Activated naive CD8-positive, alpha-beta T cell treated with anti-CD3 and anti-CD28 coated beads for 36 hours (primary cell): ENCODE data around the gene KCNIP2. TPM values are rescaled to one million over a fixed set of nuclear protein-coding genes. Genes with fewer than 3 reads are reported as not detected.

ENCODE experiments used
- DNase-seq: peaks from one replicate; pipeline ENCODE4 v3.0.0; 2021
- H3K27ac Mint-ChIP-seq: one replicate; pipeline ENCODE4 v1.8.0; 2022; ENCODE audit warnings: mild to moderate bottlenecking, moderate library complexity, mixed read lengths
- H3K27me3 Mint-ChIP-seq: one replicate; pipeline ENCODE4 v1.8.0; 2022; ENCODE audit warnings: mild to moderate bottlenecking, mixed read lengths
- H3K36me3 Mint-ChIP-seq: one replicate; pipeline ENCODE4 v1.8.0; 2021; ENCODE audit warnings: mild to moderate bottlenecking, mixed read lengths
- H3K4me1 Mint-ChIP-seq: one replicate; pipeline ENCODE4 v1.8.0; 2021; ENCODE audit warnings: mixed read lengths
- H3K4me3 Mint-ChIP-seq: one replicate; pipeline ENCODE4 v1.8.0; 2022; ENCODE audit warnings: mild to moderate bottlenecking, moderate library complexity, mixed read lengths
- H3K9me3 Mint-ChIP-seq: one replicate; pipeline ENCODE4 v1.8.0; 2022; ENCODE audit warnings: mixed read lengths
- total RNA-seq, 2 experiments: library from RNA; stranded (reverse); gene quantifications; one replicate each; pipeline ENCODE4 v1.2.3, GENCODE V29; 2021

The KCNIP2 gene
- 1 to 10 TPM; 1.1 to 1.7 TPM for total RNA-seq

DNA sequence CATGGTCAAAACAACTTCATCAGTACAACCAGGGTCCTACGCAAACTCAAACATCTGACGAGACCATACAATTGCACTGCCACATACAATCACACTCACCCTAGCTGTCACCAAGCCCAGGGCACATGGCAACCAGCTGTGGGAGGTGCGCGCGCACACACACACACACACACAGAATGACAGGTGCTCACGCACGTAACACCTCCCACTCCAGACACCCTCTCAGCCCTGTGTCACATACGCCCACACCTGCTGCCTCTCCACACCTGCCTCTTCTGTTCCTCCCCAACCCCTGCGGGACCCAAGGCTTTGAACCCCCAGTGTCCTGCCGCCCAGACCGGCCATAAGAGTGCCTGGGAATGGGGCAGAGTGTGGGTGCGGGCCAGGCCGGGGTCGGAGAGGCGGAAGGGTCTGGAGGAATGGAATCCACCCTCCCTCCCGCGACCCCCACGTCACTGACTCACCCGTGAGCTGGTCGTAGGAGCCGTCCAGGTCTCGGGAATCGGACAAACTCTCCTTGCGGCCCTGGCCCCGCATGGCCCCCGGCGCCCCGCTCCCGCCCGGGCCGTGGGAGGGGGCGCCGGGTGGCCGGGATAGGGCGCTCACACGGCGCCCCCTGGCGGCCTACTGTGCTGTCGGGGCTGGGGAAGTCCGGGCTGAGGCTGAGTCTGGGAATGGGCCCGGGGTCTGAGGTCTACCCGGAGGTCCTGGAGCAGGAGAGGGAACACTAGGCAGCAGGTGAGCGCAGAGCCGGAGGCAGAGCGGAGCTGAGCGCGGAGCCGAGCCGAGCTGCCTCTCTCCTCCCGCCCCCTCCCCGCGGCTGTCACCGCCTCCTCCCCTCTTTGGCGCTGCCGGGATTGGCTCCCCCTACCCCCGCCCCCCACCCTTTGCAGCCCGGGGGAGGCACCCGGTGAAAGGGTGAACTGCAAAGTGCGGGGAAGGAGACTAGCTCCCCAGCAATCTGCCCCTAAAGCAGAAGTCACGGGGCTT lies at the start of gene KCNIP2:
TSS of gene KCNIP2 (minus strand) at position 769 of the 990 bp plus-strand sequence. CDS start at position 537, 232 bp downstream.
- Mint-ChIP-seq H3K27me3 (peaks cover 28% of the 10 kb centered on the region), H3K4me1 (peaks cover 38% of the 10 kb centered on the region), H3K9me3 (no peaks in the 10 kb centered on the region), H3K4me3 (peak within 1 kb of the TSS; percentile 66), H3K36me3 (peaks cover 9% of the 10 kb centered on the region), H3K27ac (no peak within 1 kb of the TSS)
- peak; percentile 58 for DNase-seq

DNA sequence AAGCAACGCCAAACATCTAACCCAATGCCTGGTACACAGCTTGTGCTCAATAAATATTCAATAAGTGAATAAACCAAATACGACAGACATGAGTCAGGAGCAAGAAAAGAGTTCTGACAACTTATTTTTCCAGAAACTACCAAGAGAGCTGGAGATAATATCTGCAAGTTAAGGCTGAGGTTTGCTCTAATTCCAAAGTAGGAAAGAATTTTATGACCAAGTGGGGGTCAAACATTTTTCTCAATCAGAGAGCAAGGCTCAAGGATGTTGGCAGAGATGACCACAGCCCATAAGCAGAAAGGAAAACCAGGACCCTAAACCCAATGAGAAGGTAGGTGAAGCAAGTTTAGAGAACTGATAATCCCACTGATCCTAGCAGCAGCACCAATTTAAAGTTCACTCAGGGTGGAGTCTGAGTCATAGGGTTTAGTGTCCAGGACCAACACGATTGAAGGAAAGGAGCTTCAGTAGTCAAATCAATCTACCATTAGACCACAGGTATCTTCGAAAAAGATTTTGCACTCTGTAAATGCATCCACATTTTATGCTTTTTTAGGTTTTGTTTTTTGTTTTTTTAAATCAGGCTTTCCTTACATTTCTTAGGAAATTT lies 49.3 kb upstream of the KCNIP2 start:
- Mint-ChIP-seq H3K4me3 (no peak overlapping the region), H3K4me1 (peaks cover 22% of the 10 kb centered on the region), H3K36me3 (peaks cover 6% of the 10 kb centered on the region), H3K27ac (no peak overlapping the region), H3K9me3 (no peaks in the 10 kb centered on the region), H3K27me3 (no peaks in the 10 kb centered on the region)
- no peak for DNase-seq

DNA sequence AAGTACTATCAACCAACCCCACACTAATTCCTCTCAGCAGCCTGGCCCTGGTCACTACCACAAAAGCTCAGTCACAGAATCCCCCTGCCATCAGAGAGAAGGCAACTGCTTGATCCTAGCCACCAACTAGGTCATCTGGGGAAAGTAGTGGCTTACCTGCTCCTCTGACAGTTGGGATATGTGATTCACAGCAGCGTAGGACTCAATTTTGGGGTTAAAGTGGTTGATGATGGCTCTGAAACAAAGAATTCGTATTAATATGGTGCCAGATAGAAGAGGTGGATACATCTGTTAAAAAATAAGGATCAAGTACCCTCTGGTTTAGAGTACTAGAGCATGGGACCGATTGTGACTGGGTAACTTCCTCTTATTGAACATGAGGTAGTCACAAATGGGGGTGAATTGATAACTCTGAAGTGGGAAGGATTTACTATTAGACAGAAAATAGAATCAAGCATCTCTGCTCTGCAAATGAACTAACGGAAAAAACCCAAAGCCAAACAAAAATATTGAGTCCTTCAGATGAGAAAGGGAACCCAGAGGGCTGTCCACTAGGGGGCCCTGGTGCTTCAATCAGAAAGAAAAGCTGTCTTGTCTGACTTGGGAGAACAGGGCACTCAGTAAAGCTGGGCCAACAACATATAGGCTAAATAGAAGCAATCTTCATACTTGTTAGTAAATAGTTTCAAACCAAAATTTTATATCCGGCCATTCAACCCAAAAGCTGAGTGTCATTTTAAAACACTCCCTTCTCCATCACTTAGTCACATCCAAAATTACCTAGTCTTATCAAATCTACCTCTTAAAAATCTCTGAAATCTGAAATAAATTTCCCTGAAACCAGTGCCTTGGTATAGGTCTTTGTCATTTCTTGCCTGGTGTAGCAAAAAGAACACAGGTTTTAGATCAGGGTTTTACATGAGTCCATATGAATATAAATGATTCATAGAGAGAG lies 45.9 kb upstream of the KCNIP2 start:
- H3K27ac Mint-ChIP-seq: no peak overlapping the region
- no peak overlapping the region for H3K4me3 Mint-ChIP-seq
- H3K9me3 Mint-ChIP-seq: no peaks in the 10 kb centered on the region
- H3K36me3 Mint-ChIP-seq: peaks cover 5% of the 10 kb centered on the region
- no peaks in the 10 kb centered on the region for H3K27me3 Mint-ChIP-seq
- peaks cover 5% of the 10 kb centered on the region for H3K4me1 Mint-ChIP-seq
- DNase-seq: peak; percentile 55

GRCh38 chr10:101888251-101888949 lies 44.8 kb upstream of the KCNIP2 start:
- Mint-ChIP-seq H3K4me3 (no peak overlapping the region), H3K4me1 (peaks cover 5% of the 10 kb centered on the region), H3K9me3 (no peaks in the 10 kb centered on the region), H3K27me3 (no peaks in the 10 kb centered on the region), H3K36me3 (peaks cover 5% of the 10 kb centered on the region), H3K27ac (no peak overlapping the region)
- no peak for DNase-seq

GRCh38 chr10:101887775-101888174 lies 44.2 kb upstream of the KCNIP2 start:
- Mint-ChIP-seq H3K4me3 (no peak overlapping the region), H3K36me3 (peaks cover 5% of the 10 kb centered on the region), H3K27me3 (no peaks in the 10 kb centered on the region), H3K27ac (no peak overlapping the region), H3K4me1 (peaks cover 5% of the 10 kb centered on the region), H3K9me3 (no peaks in the 10 kb centered on the region)
- DNase-seq: no peak

DNA sequence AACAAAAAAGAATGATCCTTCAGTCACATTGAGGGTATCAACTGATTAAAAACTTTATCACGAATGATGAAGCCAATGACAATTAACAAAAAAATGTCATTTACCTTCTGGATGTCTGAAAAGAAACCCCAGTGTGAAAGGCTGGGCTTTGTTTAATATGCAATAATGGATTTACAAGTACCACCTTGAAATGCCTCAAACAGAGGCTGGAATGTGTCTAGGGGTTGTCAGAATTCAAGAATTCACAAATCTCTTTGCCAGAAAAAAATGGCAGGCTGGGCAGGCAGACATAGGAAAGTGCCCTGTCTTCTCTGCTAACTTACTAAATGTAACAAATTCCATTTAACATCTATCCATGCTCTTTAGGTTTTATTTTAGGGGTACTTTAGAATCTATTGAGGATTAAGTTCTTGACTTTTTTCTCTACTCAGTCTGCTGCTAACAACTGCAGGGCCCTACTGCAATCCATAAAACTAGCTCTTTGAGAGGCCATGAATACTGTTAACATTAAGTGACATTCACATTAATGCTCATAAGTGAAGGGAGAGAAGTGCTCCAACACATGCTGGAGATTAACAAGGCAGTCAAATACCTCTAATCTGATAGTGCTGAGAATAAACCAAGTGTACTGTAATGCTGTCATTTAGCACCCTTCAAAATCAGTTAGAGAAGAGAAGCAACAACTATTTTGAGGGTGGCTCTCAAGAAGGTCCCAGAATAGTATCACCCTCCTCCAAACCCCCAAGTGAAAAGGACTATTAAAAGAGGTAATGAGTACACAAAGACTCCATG lies 43.1 kb upstream of the KCNIP2 start:
- H3K27ac Mint-ChIP-seq: no peak overlapping the region
- H3K9me3 Mint-ChIP-seq: no peaks in the 10 kb centered on the region
- H3K36me3 Mint-ChIP-seq: peaks cover 5% of the 10 kb centered on the region
- no peak overlapping the region for H3K4me3 Mint-ChIP-seq
- DNase-seq: no peak
- peaks cover 5% of the 10 kb centered on the region for H3K4me1 Mint-ChIP-seq
- no peaks in the 10 kb centered on the region for H3K27me3 Mint-ChIP-seq

- DNase-seq: no peak
- Mint-ChIP-seq H3K27ac (no peak overlapping the region), H3K36me3 (peaks cover 6% of the 10 kb centered on the region), H3K4me1 (peaks cover 5% of the 10 kb centered on the region), H3K4me3 (no peak overlapping the region), H3K9me3 (no peaks in the 10 kb centered on the region), H3K27me3 (no peaks in the 10 kb centered on the region)
Measured at GRCh38 chr10:101881036-101881774, 37.6 kb upstream of the KCNIP2 start.

GRCh38 chr10:101880232-101880573 lies 36.6 kb upstream of the KCNIP2 start:
- no peak for DNase-seq
- Mint-ChIP-seq H3K4me3 (no peak overlapping the region), H3K27ac (no peak overlapping the region), H3K36me3 (peaks cover 3% of the 10 kb centered on the region), H3K4me1 (peaks cover 8% of the 10 kb centered on the region), H3K27me3 (no peaks in the 10 kb centered on the region), H3K9me3 (no peaks in the 10 kb centered on the region)

GRCh38 chr10:101879456-101880231 lies 36.0 kb upstream of the KCNIP2 start:
- no peaks in the 10 kb centered on the region for H3K27me3 Mint-ChIP-seq
- no peaks in the 10 kb centered on the region for H3K9me3 Mint-ChIP-seq
- H3K4me1 Mint-ChIP-seq: peaks cover 10% of the 10 kb centered on the region
- peaks cover 3% of the 10 kb centered on the region for H3K36me3 Mint-ChIP-seq
- no peak overlapping the region for H3K27ac Mint-ChIP-seq
- no peak overlapping the region for H3K4me3 Mint-ChIP-seq
- DNase-seq: no peak

- peaks cover 10% of the 10 kb centered on the region for H3K4me1 Mint-ChIP-seq
- peaks cover 3% of the 10 kb centered on the region for H3K36me3 Mint-ChIP-seq
- H3K9me3 Mint-ChIP-seq: no peaks in the 10 kb centered on the region
- no peak for DNase-seq
- no peaks in the 10 kb centered on the region for H3K27me3 Mint-ChIP-seq
- H3K4me3 Mint-ChIP-seq: no peak overlapping the region
- H3K27ac Mint-ChIP-seq: no peak overlapping the region
Measured at GRCh38 chr10:101878869-101879268, 35.3 kb upstream of the KCNIP2 start.

DNA sequence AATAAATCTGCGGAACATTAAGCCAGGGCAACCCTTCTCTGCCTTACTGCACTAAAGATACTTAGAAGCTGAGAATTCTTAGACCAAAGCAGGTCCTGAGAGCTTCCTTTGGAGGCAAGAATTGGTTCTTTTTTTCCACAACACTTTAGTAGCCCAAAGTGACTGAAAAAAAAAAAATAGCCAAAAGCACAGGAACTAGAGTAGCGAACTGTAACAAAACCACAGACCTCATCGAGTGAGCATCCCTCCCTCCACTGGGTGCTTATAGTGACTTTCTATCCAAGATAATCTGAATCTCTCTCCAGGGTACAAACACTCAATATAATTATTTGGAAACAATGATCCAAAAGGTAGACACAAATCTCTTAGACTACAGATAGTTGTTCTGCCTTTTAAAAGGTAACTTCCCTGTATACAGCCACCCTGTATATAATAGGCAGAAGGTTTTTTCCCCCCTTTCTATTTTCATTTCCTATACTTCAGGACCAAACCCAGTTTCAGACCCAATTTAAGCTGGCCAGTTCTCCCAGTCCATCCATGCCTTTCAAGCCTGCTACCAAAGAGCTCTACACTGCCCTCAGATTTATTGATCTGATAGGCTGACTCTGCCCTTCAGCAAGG lies 31.6 kb upstream of the KCNIP2 start:
- Mint-ChIP-seq H3K4me3 (no peak overlapping the region), H3K4me1 (peaks cover 10% of the 10 kb centered on the region), H3K9me3 (no peaks in the 10 kb centered on the region), H3K27ac (no peak overlapping the region), H3K36me3 (peaks cover 3% of the 10 kb centered on the region), H3K27me3 (no peaks in the 10 kb centered on the region)
- no peak for DNase-seq

DNA sequence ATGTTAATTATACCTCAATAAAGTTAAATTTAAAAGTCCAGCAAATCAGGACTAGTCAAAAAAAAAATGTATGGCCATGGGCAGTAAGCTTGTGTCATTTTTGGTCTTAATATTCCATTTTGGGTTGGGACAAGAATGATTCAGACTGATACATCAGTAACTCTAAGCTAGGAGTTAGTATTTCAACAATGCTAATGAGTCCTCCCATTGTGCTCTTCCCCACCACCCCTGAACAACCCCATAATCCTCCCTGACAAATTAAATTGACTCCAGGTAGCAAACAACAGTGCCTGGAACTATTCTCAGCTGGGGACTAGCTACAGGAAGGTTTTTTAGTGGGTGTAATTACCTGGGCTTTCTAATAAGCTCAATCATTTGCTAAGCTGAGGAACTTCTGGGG lies 30.7 kb upstream of the KCNIP2 start:
- DNase-seq: no peak
- no peak overlapping the region for H3K27ac Mint-ChIP-seq
- peaks cover 3% of the 10 kb centered on the region for H3K36me3 Mint-ChIP-seq
- no peaks in the 10 kb centered on the region for H3K9me3 Mint-ChIP-seq
- H3K27me3 Mint-ChIP-seq: no peaks in the 10 kb centered on the region
- H3K4me1 Mint-ChIP-seq: peaks cover 7% of the 10 kb centered on the region
- no peak overlapping the region for H3K4me3 Mint-ChIP-seq
